ENCODE results near the gene NDST1. TPM values are rescaled to one million over a fixed set of nuclear protein-coding genes. Genes with fewer than 3 reads are reported as not detected.

NDST1 gene
- total and polyA plus RNA-seq, 8 donors: 52.2 to 100 (median 71.3) TPM

DNA sequence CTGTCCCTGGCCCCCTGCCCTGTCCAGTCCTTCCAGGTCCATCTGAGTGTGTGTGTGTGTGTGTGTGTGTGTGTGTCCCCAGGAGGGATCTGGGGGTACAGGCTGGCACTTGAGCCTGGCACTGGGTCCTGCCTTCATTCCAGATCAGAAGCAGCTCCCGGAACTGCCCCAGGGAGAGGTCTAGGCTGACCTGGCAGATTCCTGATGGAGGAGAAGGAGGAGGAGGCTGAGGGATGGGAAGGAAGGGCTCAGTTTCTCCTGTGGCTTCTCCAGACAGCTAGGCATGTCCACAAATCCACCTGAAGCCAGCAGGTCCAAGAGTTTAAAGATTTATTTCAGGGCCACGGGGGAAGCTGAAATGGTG is 328 bp downstream of the NDST1 start:
- intact Hi-C loops (cut with DNase I): no loop called here
- ATAC-seq (no peak), DNase-seq (no peak)
- Histone ChIP-seq H3K27ac (peak overlapping the region; percentile 44 to 70), H3K9me3 (no peaks in the 10 kb centered on the region), H3K36me3 (no peaks in the 10 kb centered on the region), H3K27me3 (no peaks in the 10 kb centered on the region), H3K4me3 (peak overlapping the region in 1 of 2 donors; percentile 9), H3K4me1 (peaks cover 52 to 99% of the 10 kb centered on the region in 2 donors)
- TF ChIP-seq CTCF (IDR thresholded peaks at IDR 0.05): no peak

DNA sequence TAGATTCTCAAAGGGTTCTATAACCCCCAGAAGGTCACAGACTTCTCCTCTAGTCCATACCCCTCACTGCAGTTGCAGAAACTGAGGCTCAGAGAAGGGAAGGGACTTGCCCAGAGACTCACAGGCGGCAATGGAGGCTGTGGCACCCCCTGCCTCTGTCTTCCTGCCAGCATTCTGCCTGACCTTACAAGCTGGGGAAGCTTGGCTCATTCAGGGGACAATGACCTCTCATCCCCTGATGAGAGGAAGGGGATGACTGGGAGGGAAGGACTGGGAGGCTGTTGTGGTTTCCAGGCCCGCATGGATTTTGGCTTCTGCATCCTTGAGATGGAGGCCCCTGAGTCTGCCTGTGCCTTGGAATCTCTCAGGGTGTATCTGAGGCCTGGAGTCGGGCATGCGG is 897 bp downstream of the NDST1 start:
- no peaks in the 10 kb centered on the region for H3K36me3 ChIP-seq
- H3K4me1 ChIP-seq: peaks cover 47 to 99% of the 10 kb centered on the region in 2 donors
- TF ChIP-seq CTCF (IDR thresholded peaks at IDR 0.05): no peak
- H3K27ac ChIP-seq: peak overlapping the region in 1 of 2 donors; percentile 70
- ATAC-seq (no peak), DNase-seq (no peak)
- intact Hi-C loops (cut with DNase I): no loop called here
- no peaks in the 10 kb centered on the region for H3K27me3 ChIP-seq
- peak overlapping the region in 1 of 2 donors; percentile 9 for H3K4me3 ChIP-seq
- no peaks in the 10 kb centered on the region for H3K9me3 ChIP-seq

DNA sequence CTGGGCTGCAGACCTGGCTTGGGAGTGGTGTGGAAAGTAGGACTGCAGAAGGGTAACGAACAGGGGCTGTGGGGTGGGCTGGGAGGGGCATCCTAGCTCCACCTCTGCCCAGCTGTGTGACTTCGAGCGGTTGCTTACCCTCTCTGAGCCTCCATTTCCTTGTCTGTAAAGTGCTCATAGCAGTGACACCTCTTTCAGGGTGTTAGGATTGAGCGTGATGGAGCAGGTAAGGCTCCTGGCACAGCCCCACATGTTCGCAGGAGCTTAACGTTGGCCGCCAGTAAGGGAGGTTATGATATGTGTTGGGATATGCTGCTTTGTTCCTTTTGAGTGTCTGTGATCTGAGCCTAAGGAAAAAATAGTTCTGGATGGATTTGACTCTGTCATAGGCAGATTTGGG is 2.1 kb downstream of the NDST1 start:
- Histone ChIP-seq H3K36me3 (no peaks in the 10 kb centered on the region), H3K4me1 (peaks cover 39 to 99% of the 10 kb centered on the region in 2 donors), H3K9me3 (no peaks in the 10 kb centered on the region), H3K27me3 (no peaks in the 10 kb centered on the region), H3K27ac (peak overlapping the region; percentile 70 to 77), H3K4me3 (no peak overlapping the region)
- DNase-seq: no peak
- no peak for ATAC-seq
- intact Hi-C loops (cut with DNase I): no loop called here
- TF ChIP-seq CTCF (IDR thresholded peaks at IDR 0.05): no peak

DNA sequence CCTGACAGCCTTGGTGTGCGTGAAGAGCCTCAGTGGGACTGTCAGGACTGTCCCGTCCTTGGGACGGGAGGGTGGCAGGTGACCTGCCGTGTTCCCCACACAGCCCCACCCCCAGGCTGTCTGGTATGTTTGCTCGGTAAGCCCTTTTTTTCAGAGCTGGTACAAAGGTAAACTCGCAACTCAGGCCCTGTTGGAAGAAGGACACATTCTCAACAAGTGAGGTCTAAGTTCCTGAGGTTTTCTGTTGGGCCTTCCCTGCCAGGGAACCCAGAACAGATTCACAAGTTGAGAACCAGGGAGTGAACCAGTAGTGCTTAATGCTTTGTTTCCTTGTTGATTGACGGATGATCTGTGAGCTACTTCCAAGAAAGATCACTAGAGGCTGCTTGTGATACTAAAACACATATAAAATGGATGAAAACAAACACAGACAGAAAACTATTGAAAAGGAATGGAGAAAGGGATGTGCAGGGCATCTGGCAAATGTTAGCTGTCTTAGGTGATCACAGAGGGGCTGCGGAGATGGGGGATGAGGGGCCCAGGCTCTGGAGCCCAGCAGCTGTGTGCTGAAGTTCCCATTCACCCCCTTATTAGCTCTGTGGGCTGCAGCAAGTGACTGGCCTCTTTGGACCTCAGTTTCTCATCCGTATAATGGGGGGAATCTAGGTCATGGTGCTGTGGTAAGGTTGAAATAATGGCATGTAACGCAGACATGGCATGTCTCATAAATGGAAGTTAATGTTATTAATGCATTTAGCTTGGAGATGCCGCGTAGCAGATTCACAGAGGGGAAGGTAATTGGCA is 2.7 kb downstream of the NDST1 start:
- H3K27ac ChIP-seq: peak overlapping the region; percentile 70 to 77
- no peak overlapping the region for H3K4me3 ChIP-seq
- no peaks in the 10 kb centered on the region for H3K27me3 ChIP-seq
- intact Hi-C loops (cut with DNase I): no loop called here
- no peak for TF ChIP-seq CTCF (IDR thresholded peaks at IDR 0.05)
- ATAC-seq (peak; percentile 57), DNase-seq (peak in 2 of 4 donors; percentile 55 to 63)
- no peaks in the 10 kb centered on the region for H3K9me3 ChIP-seq
- peaks cover 45 to 99% of the 10 kb centered on the region in 2 donors for H3K4me1 ChIP-seq
- H3K36me3 ChIP-seq: no peaks in the 10 kb centered on the region

DNA sequence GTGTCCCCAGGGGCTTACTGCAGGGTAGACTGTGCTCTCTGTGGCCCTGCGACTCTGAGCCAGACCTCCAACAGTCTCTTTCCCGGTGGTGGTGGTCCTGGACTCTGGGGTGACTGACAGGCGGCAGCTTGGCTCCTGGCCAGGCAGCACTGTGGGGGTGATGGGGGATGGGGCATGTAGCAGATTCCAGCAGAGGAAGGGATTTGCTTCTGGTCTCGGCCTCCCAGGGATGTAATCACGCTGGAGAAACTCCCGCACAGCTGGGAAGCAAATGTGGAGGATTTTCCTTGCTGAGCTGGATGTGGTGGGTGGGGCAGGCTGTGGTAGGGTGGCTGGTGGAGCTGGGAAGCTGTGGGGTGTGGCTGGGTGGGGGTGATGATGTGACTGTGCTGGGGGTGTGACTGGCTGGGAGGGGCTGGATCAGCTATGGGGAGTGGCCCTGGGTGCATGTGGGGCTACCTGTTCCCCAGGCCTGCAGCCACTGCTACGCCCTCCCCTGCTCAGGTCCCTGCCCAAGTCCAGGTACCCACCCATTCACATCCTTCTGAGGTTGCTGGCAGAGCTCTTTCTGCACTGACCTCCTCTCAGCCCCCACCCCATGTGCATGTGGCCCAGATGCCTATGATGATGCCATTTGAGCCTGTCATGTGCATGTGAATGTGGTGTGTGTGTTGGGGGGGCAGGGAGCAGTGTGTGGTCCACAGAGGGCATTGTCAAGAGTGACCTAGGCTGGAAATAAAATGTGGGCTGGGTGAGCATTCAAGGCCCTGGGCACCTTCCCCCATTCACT is 3.8 kb downstream of the NDST1 start:
- Histone ChIP-seq H3K36me3 (no peaks in the 10 kb centered on the region), H3K4me1 (peaks cover 50 to 98% of the 10 kb centered on the region in 2 donors), H3K27me3 (no peaks in the 10 kb centered on the region), H3K27ac (peak overlapping the region; percentile 72 to 77), H3K9me3 (no peaks in the 10 kb centered on the region), H3K4me3 (no peak overlapping the region)
- DNase-seq: peak in 1 of 4 donors; percentile 35
- peak; percentile 31 for ATAC-seq
- TF ChIP-seq CTCF (IDR thresholded peaks at IDR 0.05): no peak
- intact Hi-C loops (cut with DNase I): no loop called here
